ENCODE results near the gene TMEM208. TPM values are rescaled to one million over a fixed set of nuclear protein-coding genes. Genes with fewer than 3 reads are reported as not detected.

The TMEM208 gene
- total and polyA plus RNA-seq, 2 of the 13 experiments (the other 11 are each of a cell fraction or from before 2014, with no cell fraction given) = 58.8 to 72.9 TPM

DNA sequence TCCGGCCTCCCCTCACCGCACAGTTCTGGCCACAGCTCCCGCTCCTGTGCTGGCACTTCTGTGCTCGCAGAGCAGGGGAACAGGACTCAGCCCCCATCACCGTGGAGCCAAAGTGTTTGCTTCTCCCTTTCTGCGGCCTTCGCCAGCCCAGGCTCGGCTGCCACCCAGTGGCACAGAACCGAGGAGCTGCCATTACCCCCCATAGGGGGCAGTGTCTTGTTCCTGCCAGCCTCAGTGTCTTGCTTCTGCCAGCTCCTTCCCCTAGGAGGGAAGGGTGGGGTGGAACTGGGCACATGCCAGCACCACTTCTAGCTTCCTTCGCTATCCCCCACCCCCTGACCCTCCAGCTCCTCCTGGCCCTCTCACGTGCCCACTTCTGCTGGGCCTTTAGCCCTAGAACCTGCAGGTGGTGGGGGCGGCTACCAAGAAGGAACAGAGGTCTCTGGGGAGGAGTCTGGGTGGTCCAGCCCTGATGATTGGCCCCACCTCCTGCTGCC, 28.6 kb upstream of the TMEM208 start (continued):
- TF ChIP-seq, protein P1, sequence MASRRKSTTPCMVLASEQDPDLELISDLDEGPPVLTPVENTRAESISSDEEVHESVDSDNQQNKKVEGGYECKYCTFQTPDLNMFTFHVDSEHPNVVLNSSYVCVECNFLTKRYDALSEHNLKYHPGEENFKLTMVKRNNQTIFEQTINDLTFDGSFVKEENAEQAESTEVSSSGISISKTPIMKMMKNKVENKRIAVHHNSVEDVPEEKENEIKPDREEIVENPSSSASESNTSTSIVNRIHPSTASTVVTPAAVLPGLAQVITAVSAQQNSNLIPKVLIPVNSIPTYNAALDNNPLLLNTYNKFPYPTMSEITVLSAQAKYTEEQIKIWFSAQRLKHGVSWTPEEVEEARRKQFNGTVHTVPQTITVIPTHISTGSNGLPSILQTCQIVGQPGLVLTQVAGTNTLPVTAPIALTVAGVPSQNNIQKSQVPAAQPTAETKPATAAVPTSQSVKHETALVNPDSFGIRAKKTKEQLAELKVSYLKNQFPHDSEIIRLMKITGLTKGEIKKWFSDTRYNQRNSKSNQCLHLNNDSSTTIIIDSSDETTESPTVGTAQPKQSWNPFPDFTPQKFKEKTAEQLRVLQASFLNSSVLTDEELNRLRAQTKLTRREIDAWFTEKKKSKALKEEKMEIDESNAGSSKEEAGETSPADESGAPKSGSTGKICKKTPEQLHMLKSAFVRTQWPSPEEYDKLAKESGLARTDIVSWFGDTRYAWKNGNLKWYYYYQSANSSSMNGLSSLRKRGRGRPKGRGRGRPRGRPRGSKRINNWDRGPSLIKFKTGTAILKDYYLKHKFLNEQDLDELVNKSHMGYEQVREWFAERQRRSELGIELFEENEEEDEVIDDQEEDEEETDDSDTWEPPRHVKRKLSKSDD (CRISPR knock-in tag; IDR thresholded peaks at IDR 0.05; ENCODE audit: low read depth) = no peak
- TF ChIP-seq, protein P2, sequence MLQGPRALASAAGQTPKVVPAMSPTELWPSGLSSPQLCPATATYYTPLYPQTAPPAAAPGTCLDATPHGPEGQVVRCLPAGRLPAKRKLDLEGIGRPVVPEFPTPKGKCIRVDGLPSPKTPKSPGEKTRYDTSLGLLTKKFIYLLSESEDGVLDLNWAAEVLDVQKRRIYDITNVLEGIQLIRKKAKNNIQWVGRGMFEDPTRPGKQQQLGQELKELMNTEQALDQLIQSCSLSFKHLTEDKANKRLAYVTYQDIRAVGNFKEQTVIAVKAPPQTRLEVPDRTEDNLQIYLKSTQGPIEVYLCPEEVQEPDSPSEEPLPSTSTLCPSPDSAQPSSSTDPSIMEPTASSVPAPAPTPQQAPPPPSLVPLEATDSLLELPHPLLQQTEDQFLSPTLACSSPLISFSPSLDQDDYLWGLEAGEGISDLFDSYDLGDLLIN (CRISPR knock-in tag; IDR thresholded peaks at IDR 0.05; ENCODE audit: borderline replicate concordance) = no peak
- no peak for TF ChIP-seq ZNF75D (CRISPR knock-in tag; IDR thresholded peaks at IDR 0.05; ENCODE audit: borderline replicate concordance)
- TF ChIP-seq RCOR2 (CRISPR knock-in tag; IDR thresholded peaks at IDR 0.05) = no peak
- TF ChIP-seq ZNF562 (CRISPR knock-in tag; IDR thresholded peaks at IDR 0.05; ENCODE audit: borderline replicate concordance) = no peak
- TF ChIP-seq ZNF766 (CRISPR knock-in tag; IDR thresholded peaks at IDR 0.05; ENCODE audit: borderline replicate concordance) = no peak
- no peak for TF ChIP-seq ZNF777 (CRISPR knock-in tag; IDR thresholded peaks at IDR 0.05)
- TF ChIP-seq, protein P3, sequence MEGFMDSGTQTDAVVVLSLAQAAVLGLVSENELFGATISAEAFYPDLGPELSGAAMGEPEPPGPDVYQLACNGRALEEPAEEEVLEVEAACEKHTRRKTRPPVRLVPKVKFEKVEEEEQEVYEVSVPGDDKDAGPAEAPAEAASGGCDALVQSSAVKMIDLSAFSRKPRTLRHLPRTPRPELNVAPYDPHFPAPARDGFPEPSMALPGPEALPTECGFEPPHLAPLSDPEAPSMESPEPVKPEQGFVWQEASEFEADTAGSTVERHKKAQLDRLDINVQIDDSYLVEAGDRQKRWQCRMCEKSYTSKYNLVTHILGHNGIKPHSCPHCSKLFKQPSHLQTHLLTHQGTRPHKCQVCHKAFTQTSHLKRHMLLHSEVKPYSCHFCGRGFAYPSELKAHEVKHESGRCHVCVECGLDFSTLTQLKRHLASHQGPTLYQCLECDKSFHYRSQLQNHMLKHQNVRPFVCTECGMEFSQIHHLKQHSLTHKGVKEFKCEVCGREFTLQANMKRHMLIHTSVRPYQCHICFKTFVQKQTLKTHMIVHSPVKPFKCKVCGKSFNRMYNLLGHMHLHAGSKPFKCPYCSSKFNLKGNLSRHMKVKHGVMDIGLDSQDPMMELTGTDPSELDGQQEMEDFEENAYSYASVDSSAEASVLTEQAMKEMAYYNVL (CRISPR knock-in tag; IDR thresholded peaks at IDR 0.05; ENCODE audit: borderline replicate concordance) = no peak
- no peak for TF ChIP-seq ZNF333 (CRISPR knock-in tag; IDR thresholded peaks at IDR 0.05; ENCODE audit: borderline replicate concordance)
- no peak for TF ChIP-seq SMAD9 (CRISPR knock-in tag; IDR thresholded peaks at IDR 0.05)
- TF ChIP-seq ZSCAN22 (CRISPR knock-in tag; IDR thresholded peaks at IDR 0.05) = no peak
- TF ChIP-seq ZNF629 (CRISPR knock-in tag; conservative IDR thresholded peaks at IDR 0.05) = no peak
- no peak for TF ChIP-seq SALL2 (CRISPR knock-in tag; IDR thresholded peaks at IDR 0.05)
- TF ChIP-seq RXRA (CRISPR knock-in tag; IDR thresholded peaks at IDR 0.05) = no peak
- TF ChIP-seq CEBPB (IDR thresholded peaks at IDR 0.05; ENCODE audit: borderline replicate concordance, low read depth, low read length) = no peak
- no peak for TF ChIP-seq ZNF790 (CRISPR knock-in tag; IDR thresholded peaks at IDR 0.05; ENCODE audit: borderline replicate concordance)
- TF ChIP-seq NFE2L2 (IDR thresholded peaks at IDR 0.05; ENCODE audit: low read length) = no peak
- TF ChIP-seq, protein P4, sequence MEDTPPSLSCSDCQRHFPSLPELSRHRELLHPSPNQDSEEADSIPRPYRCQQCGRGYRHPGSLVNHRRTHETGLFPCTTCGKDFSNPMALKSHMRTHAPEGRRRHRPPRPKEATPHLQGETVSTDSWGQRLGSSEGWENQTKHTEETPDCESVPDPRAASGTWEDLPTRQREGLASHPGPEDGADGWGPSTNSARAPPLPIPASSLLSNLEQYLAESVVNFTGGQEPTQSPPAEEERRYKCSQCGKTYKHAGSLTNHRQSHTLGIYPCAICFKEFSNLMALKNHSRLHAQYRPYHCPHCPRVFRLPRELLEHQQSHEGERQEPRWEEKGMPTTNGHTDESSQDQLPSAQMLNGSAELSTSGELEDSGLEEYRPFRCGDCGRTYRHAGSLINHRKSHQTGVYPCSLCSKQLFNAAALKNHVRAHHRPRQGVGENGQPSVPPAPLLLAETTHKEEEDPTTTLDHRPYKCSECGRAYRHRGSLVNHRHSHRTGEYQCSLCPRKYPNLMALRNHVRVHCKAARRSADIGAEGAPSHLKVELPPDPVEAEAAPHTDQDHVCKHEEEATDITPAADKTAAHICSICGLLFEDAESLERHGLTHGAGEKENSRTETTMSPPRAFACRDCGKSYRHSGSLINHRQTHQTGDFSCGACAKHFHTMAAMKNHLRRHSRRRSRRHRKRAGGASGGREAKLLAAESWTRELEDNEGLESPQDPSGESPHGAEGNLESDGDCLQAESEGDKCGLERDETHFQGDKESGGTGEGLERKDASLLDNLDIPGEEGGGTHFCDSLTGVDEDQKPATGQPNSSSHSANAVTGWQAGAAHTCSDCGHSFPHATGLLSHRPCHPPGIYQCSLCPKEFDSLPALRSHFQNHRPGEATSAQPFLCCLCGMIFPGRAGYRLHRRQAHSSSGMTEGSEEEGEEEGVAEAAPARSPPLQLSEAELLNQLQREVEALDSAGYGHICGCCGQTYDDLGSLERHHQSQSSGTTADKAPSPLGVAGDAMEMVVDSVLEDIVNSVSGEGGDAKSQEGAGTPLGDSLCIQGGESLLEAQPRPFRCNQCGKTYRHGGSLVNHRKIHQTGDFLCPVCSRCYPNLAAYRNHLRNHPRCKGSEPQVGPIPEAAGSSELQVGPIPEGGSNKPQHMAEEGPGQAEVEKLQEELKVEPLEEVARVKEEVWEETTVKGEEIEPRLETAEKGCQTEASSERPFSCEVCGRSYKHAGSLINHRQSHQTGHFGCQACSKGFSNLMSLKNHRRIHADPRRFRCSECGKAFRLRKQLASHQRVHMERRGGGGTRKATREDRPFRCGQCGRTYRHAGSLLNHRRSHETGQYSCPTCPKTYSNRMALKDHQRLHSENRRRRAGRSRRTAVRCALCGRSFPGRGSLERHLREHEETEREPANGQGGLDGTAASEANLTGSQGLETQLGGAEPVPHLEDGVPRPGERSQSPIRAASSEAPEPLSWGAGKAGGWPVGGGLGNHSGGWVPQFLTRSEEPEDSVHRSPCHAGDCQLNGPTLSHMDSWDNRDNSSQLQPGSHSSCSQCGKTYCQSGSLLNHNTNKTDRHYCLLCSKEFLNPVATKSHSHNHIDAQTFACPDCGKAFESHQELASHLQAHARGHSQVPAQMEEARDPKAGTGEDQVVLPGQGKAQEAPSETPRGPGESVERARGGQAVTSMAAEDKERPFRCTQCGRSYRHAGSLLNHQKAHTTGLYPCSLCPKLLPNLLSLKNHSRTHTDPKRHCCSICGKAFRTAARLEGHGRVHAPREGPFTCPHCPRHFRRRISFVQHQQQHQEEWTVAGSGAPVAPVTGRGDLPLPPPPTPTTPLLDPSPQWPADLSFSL (CRISPR knock-in tag; IDR thresholded peaks at IDR 0.05) = no peak

Measured in HepG2 (cell line).